ENCODE data around the gene RSRC1. TPM values are rescaled to one million over a fixed set of nuclear protein-coding genes. Genes with fewer than 3 reads are reported as not detected.

RSRC1 gene
- total and polyA plus RNA-seq, 11 donors, result 9.5 to 24.9 (median 21.3) TPM

DNA sequence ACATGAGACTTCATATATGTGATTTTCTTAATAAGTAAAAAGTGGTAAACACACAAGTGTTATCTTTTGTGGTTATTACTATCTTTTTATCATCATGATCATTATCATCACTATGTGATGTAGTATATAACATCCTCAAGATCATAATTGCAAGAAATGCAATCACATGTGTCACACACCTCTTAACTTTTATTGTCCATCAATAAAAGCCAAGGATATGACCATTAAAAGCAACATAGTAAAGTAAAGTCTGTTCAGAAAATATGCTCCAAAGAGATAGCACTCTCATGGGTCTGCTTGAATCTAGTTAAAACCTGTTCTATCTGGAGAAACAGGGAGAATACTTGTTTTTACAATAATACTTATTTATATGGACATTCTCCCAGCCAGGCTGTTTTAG, 308.1 kb downstream of the RSRC1 start:
- no peak overlapping the region for H3K27ac ChIP-seq
- peaks cover 0 to 4% (median 0%) of the 10 kb centered on the region in 12 donors for H3K9me3 ChIP-seq
- ATAC-seq (no peak), DNase-seq (no peak)
- no peaks in the 10 kb centered on the region for H3K36me3 ChIP-seq
- TF ChIP-seq POLR2A (IDR thresholded peaks at IDR 0.05), result no peak
- no peak for TF ChIP-seq CTCF (IDR thresholded peaks at IDR 0.05)
- intact Hi-C loops (cut with DNase I), result loop anchor here in 1 of 10 donors (10.0 kb wide), 1 partner anchor 123 kb away; no protein-coding TSS in a partner anchor
- no peaks in the 10 kb centered on the region for H3K27me3 ChIP-seq
- no peaks in the 10 kb centered on the region for H3K4me1 ChIP-seq
- no peak overlapping the region for H3K4me3 ChIP-seq

- H3K4me3 ChIP-seq, result no peak overlapping the region
- H3K9me3 ChIP-seq, result no peaks in the 10 kb centered on the region
- intact Hi-C loops (cut with DNase I), result loop anchor here in 1 of 10 donors (10.0 kb wide), 1 partner anchor 125 kb away; no protein-coding TSS in a partner anchor
- TF ChIP-seq POLR2A (IDR thresholded peaks at IDR 0.05), result no peak
- no peak for TF ChIP-seq CTCF (IDR thresholded peaks at IDR 0.05)
- no peaks in the 10 kb centered on the region for H3K36me3 ChIP-seq
- ATAC-seq, result no peak
- 92 to 96% (median 94%) methylated on average over 5 of the region's 5 CpGs for WGBS, 4 donors
- H3K4me1 ChIP-seq, result no peaks in the 10 kb centered on the region
- no peak overlapping the region for H3K27ac ChIP-seq
- DNase-seq, result no peak
- no peaks in the 10 kb centered on the region for H3K27me3 ChIP-seq
Observed at GRCh38 chr3:158419820-158420653, 310.1 kb downstream of the RSRC1 start.

DNA sequence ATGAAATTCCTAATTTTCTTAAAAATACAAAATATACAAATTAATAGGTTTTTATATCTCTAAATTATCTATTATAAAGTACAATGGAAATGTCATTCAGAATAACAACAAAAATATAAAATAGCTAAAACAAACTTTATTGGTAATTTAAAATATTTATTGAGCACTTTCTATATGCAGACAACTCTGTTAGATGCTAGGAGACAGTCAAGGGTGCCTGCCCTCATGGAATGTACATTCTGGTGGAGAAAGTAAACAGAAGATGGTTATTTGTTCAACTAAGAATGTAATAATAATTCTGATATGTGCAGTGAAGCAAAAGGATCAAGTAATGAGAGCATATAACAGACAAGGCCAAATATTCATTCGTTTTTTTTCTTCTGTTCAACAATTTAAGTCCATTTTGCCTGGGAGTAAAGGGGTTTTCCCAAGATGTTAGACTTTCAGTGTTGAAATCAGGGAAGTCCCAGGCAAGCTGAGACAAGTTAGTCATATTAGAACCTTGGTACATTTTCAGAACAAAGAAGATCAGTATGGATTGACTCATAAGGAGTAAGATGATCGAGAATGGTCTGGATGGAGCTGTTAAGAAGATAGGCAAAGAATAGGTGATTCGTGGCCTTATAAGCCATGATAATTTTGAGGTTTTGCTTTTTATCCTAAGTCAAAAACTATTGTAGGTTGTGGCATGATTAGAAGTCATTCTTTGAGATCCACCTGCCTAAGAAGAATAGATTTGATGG, 310.9 kb downstream of the RSRC1 start:
- 88 to 92% (median 91%) methylated on average over 3 of the region's 3 CpGs for WGBS, 4 donors
- intact Hi-C loops (cut with DNase I), result no loop called here
- TF ChIP-seq POLR2A (IDR thresholded peaks at IDR 0.05) (no peak), CTCF (IDR thresholded peaks at IDR 0.05) (no peak)
- DNase-seq, result no peak
- no peak for ATAC-seq
- no peak overlapping the region for H3K4me3 ChIP-seq
- no peaks in the 10 kb centered on the region for H3K9me3 ChIP-seq
- H3K27me3 ChIP-seq, result no peaks in the 10 kb centered on the region
- no peaks in the 10 kb centered on the region for H3K4me1 ChIP-seq
- no peaks in the 10 kb centered on the region for H3K36me3 ChIP-seq
- no peak overlapping the region for H3K27ac ChIP-seq

GRCh38 chr3:158430448-158430847, 320.6 kb downstream of the RSRC1 start:
- intact Hi-C loops (cut with DNase I), result loop anchor here in 9 of 10 donors (5.0 to 10.0 kb wide), 5 partner anchors 94 to 896 kb away; partner anchors contain the start of gene SHOX2 (in 1 of the 9)
- H3K27ac ChIP-seq, result no peak overlapping the region
- TF ChIP-seq CTCF (IDR thresholded peaks at IDR 0.05), result no peak
- TF ChIP-seq POLR2A (IDR thresholded peaks at IDR 0.05), result no peak
- no peak for ATAC-seq
- no peak overlapping the region for H3K4me3 ChIP-seq
- DNase-seq, result no peak
- H3K4me1 ChIP-seq, result no peaks in the 10 kb centered on the region
- no peaks in the 10 kb centered on the region for H3K9me3 ChIP-seq
- H3K27me3 ChIP-seq, result no peaks in the 10 kb centered on the region
- WGBS, 4 donors, result 94 to 100% (median 98%) methylated on average over 1 of the region's 1 CpG
- H3K36me3 ChIP-seq, result no peaks in the 10 kb centered on the region
